HG03558 (cell line): ENCODE data around the gene FARP1.

Source experiments
- ATAC-seq: cut with Tn5 transposase; IDR thresholded peaks from one replicate; pipeline ENCODE4 v1.9.1; 2021; ENCODE audit warnings: moderate number of reproducible peaks; ENCODE audit not compliant: unreplicated experiment; ENCODE audit errors: extremely low read depth

The FARP1 gene

DNA sequence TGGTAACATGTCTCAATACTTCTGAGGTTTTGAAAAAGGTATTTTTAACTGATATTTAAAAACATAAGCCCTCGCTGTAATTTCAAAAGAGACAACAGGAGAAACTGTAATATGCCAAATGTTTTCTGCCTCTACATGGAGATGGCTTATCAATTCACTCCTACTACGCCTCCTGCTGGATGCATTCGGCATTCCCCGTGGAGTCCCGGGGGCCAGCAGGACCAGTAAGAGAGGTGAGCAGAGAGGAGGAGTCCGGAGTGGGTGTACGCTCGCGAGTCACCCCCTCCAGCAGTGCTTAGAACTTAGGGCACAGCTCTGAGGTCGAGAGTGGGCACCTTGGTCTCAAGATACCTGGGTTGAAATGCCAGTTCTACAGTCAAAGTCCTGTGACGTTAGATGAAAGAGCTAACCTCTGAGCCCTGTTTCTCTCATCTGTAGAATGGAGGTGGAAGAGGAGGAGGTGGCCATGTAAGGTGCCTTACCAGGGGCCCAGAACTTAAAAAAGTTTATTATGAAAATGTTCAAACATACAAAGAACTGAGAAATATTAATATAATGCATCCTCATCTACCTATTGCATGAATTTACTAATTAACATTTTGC is 323.8 kb downstream of the FARP1 start:
- no peak for ATAC-seq

DNA sequence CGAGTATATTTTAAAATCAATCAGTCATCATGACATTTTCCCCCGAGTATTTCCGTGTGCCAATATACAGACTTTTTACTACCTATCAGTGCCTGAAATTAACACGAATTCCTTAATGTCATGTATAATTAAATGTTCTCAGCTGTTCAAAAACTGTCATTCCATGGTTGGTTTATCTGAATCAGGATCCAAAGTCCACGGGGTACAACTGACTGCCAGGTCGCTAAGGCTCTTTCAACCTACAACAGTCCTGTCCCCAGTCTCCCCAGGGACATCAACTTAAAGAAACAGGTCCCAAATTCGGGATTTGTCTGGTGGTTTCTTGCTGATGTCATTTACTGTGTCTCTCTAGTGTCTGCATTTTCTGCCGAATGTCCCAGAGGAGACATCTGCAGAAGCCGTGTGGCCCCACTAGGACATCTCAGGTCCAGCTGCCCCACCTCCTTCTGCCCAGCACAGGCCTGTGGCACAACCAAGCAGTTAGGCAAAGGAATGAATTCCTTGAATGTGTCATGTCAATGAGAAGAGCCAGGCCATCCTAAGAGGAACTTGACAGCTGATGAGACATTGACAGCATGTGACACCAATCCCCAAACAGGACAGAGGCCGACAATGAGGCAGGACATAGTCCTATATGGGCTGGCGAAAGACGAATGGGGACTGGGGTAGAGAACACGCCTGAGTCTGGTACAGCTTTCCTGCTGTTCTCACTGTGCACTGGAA is 324.5 kb downstream of the FARP1 start:
- ATAC-seq: no peak

DNA sequence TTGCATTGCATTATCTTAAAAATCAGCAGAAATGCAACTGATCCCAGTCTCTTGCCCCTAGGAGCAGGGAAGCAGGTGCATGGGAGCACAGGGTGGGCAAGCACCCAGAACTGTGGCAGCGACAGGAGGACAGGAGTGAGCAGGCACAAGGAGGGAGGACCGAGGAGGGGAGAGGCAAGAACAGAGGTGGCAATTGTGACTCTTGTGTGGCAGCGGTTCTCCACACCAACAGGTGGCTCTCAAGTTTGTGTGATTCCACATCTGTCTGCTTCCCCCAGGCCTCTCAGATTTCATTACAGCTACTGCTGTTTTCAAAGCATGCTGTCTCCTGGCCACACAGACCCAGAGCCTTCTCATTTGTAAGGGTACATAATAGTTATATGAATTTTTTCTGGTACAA is 325.5 kb downstream of the FARP1 start:
- no peak for ATAC-seq

DNA sequence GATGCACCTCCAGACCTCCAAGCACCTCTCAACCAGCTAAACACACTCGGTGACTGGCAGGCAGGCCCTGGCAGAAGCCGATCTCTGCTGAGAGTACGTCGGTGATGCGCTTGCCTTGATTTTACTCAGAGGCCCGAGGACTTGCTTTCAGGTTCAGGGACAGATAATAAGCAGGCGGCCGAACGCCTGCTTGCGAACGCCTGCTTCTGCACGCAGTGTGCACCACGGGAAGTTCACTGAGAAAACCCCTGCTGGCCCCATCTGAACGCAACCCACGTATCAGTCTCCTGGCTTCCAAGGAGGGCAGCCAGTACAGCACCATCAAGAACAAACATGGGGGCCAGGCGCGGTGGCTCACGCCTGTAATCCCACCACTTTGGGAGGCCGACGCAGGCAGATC is 326.0 kb downstream of the FARP1 start:
- ATAC-seq: no peak

DNA sequence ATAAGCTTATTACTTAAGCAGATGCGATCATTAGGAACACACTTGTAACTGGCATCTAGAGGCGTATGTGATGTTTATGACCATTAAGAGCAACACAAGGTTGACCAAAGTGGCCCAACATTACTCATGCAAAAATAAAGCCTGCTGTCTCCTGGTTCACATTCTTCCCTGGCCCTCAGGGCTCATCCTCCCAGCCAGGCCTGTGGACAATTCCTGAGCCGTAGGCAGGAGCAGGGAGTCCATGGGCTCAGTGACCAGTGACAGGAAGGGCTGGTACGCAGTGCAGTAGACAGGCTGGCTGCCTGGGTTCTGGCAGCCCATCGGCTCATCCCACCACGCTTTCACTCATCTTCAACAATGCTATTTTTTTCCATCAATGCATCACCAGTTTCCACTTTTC is 328.0 kb downstream of the FARP1 start:
- ATAC-seq: no peak

DNA sequence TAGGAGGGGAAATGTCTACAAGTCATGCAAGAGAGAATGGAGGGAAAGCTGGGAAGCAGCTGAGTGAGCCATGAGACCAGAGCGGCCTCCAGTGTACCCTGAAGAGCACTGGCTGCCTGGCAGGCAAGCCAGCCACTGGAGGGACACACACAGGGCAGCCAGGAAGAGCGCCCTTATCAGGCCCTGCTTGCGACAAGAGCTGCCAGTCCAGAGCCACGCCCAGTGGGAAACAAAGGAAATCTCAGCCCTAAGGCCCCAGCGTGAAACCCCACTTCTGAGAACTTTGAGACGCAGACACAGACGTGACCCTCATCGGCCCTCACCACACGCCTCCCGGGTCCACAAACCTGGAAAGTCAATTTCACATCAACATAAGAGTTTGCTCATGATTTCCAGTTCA is 329.0 kb downstream of the FARP1 start:
- no peak for ATAC-seq

DNA sequence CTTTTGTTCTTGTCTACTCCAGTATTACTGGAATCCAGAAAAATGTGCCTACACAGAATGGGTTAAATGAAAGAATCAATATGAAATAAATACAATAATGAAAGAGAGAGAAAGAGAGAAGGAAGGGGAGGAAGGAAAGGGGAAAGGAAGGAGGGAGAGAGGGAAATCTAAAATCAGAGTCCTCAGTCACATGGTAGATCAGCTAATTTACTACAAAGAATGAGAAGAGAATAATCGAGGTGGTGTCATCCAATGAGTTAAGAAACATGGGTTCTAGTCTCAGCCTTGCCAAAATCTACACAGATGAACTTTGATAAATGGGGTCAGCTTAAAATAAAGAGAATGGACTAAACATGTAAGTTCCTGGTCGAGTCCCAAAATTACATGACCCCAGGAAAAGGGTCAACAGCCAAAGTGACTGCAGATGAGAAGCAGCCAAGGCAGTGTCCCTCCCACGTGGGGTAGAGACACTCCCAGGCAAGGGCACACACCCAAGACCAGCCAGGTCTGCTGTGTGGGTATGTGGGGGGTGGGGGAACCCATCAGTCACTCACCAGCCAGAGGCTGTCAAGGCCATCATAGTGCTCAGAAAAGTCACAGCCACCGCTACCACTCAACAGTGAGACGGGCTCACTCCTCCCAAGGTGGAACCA is 330.4 kb downstream of the FARP1 start:
- no peak for ATAC-seq

DNA sequence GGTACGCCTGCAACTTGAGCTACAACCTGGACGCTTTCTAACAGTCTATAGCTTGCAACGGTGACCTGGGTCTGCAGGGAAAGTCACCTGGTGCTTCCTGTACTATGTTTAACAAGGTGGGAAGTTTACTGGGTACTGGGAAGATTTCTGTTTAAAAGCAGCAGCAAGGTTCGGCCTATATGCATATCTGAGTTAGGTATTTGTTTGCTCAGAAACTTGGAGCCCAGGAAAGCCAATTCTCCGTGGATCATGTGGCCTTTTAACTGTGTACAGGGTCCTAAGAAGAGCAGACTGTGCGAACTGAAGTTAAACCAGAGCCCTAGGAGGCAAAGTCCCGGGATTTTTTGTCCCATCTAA is 330.9 kb downstream of the FARP1 start:
- ATAC-seq: no peak

DNA sequence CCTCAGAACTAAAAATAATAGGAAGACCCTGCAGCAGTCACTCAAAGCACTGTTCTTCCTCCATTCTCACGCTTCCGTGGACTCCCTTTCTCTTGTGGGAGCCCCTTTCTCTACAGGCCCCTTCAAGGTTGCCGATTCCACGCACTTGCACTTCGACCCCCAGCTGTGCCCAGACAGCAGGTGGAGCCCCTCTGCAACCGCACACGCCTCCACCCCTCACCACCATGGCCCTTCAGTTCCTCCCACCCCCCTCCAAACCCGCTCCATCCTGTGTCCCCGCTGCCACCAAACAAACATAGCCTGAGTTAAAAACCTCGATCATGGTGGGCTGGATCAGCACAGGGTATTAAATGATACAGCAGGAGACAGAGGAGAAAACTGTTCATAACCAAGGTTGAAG is 331.4 kb downstream of the FARP1 start:
- no peak for ATAC-seq

DNA sequence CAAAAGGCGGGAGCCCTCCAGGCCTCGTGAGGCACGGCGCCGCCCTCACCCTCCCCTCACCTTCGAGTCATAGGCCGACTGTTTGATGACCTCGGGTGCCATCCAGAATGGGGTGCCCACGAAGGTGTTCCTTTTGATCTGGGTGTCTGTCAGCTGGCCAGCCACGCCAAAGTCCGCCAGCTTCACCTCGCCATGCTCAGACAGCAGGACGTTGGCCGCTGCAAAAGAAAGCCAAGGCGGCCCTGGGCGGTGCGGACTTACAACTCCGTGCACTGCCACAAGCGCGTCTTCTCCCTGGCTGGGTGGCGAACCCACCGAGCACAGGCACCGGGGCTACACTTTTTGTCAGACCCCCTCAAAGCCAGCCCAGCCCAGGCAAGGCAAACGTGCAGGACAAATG is 331.9 kb downstream of the FARP1 start:
- ATAC-seq: no peak

DNA sequence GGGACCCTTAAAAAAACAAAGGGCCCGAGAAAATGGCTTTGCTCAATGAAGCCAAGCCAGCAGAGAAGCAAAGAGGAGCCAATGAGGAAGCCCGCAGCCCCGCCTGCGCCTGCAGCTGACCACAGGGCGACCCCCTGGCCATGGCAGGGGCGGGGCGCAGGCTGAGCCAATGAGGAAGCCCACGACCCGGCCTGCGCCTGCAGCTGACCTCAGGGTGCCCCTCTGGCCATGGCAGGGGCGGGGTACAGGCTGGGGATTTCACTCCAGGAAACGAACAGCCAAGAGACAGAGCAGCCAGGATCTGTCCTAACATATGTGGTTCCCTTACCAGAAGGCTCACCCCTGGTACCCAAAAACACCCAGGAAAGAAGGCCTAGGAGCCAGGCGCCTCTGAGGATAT is 332.6 kb downstream of the FARP1 start:
- no peak for ATAC-seq

DNA sequence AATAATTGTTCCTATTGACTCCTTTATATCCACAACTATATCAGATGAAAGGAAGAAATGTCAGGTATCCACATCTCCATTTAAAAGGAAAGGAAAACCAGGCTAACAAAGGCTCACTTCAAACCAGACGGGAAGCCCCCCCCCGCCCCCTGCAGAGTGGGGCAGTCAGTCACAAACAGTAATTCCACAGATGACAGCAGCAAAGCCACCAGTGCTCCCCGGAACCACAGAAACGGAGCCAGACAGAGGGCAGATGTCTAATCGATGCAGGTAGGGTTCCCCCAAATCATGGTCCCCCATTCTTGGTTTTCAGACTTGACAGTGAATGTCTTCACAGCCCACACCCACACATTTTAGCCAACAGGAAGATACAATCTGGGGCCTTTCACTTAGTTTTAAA is 333.2 kb downstream of the FARP1 start:
- peak; percentile 8 for ATAC-seq

DNA sequence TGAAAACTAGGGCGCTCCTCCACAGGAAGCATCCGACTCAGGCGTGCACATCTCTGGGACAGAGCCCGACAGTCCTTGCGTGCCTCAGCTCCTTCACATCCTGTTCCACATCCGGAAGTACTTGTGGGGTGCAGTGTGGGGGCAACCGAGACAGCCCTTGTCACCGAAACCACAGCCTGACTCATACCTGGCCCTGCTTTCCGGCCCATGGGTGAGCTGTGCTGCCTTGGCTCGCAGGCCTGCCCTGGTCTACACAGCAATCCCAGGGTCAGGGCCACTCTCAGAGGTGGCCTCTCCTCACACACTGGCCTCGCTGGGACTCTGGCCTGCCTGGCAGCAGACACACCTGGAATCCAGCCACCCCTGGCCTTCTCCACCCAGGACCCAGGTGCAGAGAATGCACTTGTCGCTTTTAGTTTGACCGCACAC is 333.7 kb downstream of the FARP1 start:
- peak; percentile 85 for ATAC-seq

DNA sequence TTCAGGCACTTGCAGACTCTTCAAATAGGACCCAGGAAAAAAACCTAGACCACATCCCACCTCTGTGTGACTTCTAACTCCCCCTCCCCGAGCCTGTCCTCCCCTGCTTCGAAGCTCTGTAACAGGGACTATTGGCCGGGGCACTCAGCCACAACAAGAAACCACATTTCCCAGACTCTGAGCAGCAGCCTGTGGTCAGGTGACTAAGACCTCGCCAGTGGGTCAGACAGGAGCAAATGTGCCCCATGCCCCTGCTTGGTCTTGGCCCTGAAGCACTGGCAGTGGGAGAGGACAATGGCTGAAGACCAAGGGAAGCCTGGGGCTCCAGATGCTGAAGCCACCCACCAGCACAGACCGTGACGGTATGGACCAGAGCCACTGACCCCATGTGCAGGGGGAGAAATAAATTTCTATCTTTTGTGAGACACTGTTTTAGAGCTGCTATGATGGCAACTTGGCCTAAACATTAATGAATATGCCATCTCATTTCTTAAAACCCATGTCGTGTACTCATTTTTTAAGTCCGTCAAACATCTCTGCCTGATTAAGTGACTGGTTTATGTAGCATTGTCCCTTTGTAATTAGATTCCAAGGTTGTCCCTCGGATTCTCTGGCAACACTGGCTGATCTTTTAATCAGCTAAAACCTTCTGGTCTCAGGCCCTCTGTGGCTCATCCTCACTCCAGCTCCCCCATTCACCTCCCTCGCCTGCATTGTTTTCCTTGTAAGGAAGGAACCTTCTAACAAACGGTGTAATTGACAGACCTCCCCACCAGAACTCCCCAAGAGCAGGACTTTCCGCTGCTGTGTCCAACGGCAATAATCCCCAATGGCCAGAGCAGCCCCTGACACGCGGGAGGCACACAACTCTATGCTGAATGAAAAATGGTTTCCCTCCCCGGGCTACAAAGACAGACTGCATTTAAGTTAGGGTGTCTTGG is 335.6 kb downstream of the FARP1 start:
- peak; percentile 31 for ATAC-seq

DNA sequence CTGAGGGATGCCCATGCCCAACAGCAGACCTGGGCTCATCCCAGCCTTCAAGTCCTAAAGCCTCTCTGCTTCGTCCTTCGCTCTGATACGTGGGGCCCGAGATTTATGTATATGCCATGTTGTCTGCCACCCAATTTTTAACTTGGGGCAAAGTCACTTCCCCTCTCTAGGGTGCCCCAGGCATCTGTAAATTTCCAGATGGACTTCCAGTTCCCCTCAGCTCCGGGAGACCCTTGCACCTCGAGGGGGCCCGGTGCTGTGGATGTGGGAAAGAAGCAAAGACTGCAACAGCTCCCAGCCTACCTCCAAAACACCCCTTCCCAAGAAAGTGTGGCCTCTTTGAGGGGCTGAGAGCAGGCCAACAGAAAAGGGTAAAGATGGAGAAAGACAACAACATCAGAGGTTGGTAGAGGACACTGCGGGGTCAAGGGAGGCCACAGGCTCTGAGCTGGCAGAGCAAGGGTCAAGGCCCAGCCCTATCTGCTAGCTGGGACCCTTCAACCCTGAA is 336.7 kb downstream of the FARP1 start:
- ATAC-seq: no peak

DNA sequence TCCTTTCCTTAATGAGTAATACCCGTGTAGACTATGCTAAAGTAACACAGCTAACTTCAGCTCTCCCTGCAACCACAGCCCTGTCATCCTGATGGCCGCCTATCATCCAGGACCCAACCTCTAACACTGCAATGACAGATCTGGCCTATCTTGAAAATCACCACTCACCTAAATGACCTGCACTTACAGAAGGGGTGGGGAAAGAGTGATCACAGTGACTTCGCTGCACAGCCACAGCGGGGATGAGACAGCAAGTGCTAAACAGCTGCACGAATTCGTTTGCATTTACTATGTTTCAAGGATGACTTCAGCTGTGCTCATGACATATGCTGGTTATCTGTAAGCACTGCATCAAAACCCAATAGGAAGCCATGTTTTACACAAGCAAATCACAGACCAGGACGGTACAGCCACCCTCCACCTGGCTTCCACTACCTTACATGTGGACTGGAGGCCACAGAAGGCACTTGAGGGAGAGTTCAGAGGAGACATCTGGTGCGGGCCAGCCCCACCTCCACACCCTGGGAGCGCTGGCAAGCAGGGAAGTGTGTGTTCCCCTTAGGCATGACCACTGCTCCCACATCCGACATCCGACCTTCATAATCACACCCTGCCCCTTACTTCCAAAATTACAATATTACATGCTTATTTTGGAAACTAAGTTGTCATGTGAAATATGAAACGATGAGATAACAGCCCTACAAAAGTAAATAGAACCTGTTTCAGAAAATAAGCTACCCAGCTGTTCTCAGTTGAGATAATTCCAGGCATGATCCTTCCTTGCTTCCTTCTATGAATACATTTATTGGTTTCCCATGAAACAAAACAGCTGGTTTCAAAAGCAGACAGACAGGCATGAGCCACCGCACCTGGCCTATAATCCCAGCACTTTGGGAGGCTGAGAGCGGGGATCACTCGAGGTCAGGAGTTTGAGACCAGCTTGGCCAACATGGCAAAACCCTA is 338.3 kb downstream of the FARP1 start:
- ATAC-seq: no peak

DNA sequence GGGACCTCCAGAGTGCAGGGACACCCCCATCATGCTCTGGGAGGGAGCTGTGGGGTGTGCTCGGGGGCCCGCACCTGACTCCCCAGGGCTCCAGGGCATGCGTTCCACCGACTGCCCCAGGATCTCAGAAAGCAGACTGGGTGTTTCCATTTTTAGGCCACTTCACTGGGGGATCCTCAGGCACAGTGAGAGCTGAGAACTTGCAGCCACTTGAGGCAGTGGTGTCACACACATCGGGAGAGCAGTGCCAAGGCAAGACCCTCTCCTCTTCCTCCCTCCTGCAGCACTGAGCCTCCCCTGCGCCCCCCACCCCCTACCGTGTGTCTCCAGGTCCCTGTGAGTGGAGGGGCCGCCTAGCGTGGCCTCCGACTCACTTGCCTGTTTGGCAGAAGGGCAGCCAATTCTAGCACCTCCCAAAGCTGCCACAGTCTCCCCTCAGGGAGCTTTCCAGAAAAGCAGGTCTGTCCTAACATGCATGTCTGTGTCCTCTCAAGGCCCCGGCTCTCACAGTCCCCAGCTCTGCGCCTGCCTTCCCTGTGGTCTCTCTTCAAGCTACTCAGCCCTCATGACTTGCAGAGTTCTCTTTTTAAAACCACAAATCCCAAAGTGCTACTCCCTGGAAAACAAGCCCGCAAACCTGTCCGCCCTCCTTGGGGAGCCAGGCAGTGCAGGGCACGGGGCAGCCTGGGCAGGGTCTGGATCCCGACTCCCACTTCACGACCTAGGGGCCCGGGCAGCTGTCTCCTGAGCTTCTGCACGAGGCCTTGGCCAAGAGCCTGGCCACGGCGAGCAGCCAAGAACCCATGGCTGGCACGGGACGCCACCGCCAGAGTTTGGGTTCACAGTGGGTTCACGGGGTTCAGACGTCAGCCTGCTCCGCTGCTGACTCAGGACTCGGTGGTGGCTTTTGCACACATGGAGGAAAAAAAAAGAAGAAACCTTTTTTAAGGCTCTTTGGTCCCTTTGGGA is 339.9 kb downstream of the FARP1 start:
- ATAC-seq: no peak

DNA sequence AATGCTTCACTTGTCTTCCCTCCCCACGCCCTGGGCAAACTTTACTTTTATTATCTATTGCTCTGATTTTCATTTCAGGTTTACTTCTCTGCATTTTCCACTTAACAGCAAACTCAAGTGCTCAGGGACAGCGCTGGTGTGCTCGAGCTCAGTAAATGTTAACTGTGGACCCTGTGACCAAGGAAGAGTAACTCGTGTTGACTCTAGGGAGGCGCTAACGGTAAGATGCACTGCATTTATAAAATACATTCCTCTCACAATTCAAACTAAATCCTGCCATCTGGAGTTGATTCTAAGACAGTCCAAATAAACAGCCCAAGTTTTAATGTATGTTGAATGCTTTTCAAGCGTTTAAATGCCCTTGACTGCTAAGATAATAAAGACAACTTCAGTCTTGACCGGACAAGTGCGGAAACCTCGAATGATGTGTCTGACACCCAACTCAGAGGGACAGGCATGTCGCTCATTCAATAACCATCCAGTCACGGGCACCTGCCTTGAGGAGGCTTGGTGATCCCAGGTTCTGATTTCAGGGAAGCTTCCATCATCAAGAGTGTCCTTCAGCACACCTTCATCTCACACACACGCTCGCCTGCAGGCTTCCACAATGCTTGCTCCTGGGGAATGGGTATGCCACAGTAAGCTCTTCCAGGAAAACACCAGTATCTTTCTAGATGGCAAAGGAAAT is 340.9 kb downstream of the FARP1 start:
- ATAC-seq: no peak
